ENCODE results near the gene TMEM240.

GRCh38 chr1:1528301-1529267 is 11.8 kb downstream of the TMEM240 start:
- TF ChIP-seq ZNF217 (IDR thresholded peaks at IDR 0.05) (no peak), ZNF274 (IDR thresholded peaks at IDR 0.05; ENCODE audit: insufficient read depth, insufficient read length) (no peak), MXI1 (IDR thresholded peaks at IDR 0.05; ENCODE audit: low read depth, low read length) (no peak), EGR1 (IDR thresholded peaks at IDR 0.05; ENCODE audit: borderline replicate concordance in 1 of 2, low read depth in 2 of 2, low read length in 2 of 2) (no peak), POLR2A (IDR thresholded peaks at IDR 0.05; ENCODE audit: low read depth, low read length) (no peak), EP300 (IDR thresholded peaks at IDR 0.05; ENCODE audit: borderline replicate concordance in 1 of 2, control insufficient read depth in 1 of 2, low read depth in 2 of 2, low read length in 2 of 2) (no peak)
- TF ChIP-seq, protein P1, sequence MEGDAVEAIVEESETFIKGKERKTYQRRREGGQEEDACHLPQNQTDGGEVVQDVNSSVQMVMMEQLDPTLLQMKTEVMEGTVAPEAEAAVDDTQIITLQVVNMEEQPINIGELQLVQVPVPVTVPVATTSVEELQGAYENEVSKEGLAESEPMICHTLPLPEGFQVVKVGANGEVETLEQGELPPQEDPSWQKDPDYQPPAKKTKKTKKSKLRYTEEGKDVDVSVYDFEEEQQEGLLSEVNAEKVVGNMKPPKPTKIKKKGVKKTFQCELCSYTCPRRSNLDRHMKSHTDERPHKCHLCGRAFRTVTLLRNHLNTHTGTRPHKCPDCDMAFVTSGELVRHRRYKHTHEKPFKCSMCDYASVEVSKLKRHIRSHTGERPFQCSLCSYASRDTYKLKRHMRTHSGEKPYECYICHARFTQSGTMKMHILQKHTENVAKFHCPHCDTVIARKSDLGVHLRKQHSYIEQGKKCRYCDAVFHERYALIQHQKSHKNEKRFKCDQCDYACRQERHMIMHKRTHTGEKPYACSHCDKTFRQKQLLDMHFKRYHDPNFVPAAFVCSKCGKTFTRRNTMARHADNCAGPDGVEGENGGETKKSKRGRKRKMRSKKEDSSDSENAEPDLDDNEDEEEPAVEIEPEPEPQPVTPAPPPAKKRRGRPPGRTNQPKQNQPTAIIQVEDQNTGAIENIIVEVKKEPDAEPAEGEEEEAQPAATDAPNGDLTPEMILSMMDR (IDR thresholded peaks at IDR 0.05 in 2 of 3, conservative IDR thresholded peaks at IDR 0.05 in 1 of 3; ENCODE audit: control insufficient read depth in 2 of 3, extremely low read depth in 1 of 3, insufficient read depth in 1 of 3, low read depth in 3 of 3, low read length in 3 of 3) = no peak

Data from GM12878 (cell line).